ENCODE results near the gene NRG3.

NRG3 gene

DNA sequence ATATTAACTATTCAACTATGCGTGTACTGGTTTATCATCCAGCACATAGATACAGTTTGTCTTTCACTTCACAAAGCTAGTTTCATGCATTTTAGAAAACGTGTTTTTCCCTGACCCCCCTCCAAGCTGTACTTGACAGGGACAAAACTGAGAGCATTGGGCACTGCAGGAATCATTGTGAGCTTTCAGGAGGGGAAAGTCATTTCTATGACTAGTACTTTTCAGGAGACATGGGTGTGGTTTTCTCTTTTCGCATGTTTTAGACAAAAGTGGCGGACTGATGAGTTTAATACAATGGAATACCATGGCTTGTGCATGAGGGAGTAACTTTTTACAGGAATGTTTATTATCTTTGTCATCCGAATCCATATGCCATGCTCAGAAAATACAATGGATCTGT is 42.7 kb downstream of the NRG3 start:
- DNase-seq (ENCODE audit: low read depth, low spot score) = no peak
- Histone ChIP-seq H3K27ac (no peak overlapping the region), H3K9ac (ENCODE audit: insufficient read length) (no peak overlapping the region), H3K9me3 (ENCODE audit: low read depth, low read length) (no peaks in the 10 kb centered on the region), H3K4me3 (no peak overlapping the region), H3K36me3 (ENCODE audit: insufficient read depth, low read length) (no peaks in the 10 kb centered on the region)
- TF ChIP-seq POLR2AphosphoS5 (IDR thresholded peaks at IDR 0.05; ENCODE audit: borderline replicate concordance, low read depth, low read length) (no peak), EZH2 (IDR thresholded peaks at IDR 0.05) (no peak), FOXP2 (optimal IDR thresholded peaks at IDR 0.05; ENCODE audit: control extremely low read depth, extremely low read length, insufficient read depth) (no peak)

GRCh38 chr10:81918766-81919165 is 43.8 kb downstream of the NRG3 start:
- no peak overlapping the region for H3K4me3 ChIP-seq
- H3K9ac ChIP-seq (ENCODE audit: insufficient read length) = no peak overlapping the region
- DNase-seq (ENCODE audit: low read depth, low spot score) = no peak
- no peaks in the 10 kb centered on the region for H3K36me3 ChIP-seq (ENCODE audit: insufficient read depth, low read length)
- TF ChIP-seq POLR2AphosphoS5 (IDR thresholded peaks at IDR 0.05; ENCODE audit: borderline replicate concordance, low read depth, low read length) = no peak
- TF ChIP-seq EZH2 (IDR thresholded peaks at IDR 0.05) = no peak
- TF ChIP-seq FOXP2 (optimal IDR thresholded peaks at IDR 0.05; ENCODE audit: control extremely low read depth, extremely low read length, insufficient read depth) = no peak
- no peaks in the 10 kb centered on the region for H3K9me3 ChIP-seq (ENCODE audit: low read depth, low read length)
- no peak overlapping the region for H3K27ac ChIP-seq

DNA sequence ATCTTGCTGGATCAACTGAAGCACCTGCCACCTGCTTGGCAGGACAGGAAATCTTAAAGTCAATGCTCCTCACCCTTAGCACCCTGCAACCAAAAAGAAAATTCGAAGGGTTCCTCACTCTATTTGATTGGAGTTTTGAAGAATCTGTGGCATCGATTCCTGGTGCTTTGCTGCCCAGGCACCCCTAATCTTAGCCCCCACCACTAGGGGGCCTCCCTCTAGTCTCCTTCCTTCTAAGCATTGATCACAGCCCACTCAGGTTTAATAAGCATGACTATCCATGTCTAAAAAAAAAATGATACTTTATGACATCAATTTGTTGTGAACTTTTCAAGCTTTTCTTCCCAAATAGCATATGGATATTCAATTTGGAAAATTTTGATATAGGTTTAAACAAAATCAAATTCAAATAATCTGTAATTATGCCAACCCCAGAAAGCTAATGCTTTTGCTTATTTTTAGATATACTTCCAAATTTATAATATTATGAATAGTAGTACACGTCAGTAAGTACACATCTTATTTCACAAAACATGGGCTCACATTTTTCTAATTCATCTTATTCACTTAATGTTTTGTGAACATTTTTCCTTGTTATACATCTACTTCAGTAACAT is 45.3 kb downstream of the NRG3 start:
- no peaks in the 10 kb centered on the region for H3K9me3 ChIP-seq (ENCODE audit: low read depth, low read length)
- no peak overlapping the region for H3K27ac ChIP-seq
- no peak overlapping the region for H3K9ac ChIP-seq (ENCODE audit: insufficient read length)
- H3K36me3 ChIP-seq (ENCODE audit: insufficient read depth, low read length) = no peaks in the 10 kb centered on the region
- no peak for DNase-seq (ENCODE audit: low read depth, low spot score)
- no peak for TF ChIP-seq POLR2AphosphoS5 (IDR thresholded peaks at IDR 0.05; ENCODE audit: borderline replicate concordance, low read depth, low read length)
- TF ChIP-seq FOXP2 (optimal IDR thresholded peaks at IDR 0.05; ENCODE audit: control extremely low read depth, extremely low read length, insufficient read depth) = no peak
- no peak for TF ChIP-seq EZH2 (IDR thresholded peaks at IDR 0.05)
- no peak overlapping the region for H3K4me3 ChIP-seq

- Histone ChIP-seq H3K9me3 (ENCODE audit: low read depth, low read length) (no peaks in the 10 kb centered on the region), H3K36me3 (ENCODE audit: insufficient read depth, low read length) (no peaks in the 10 kb centered on the region)
Measured at GRCh38 chr10:81928119-81928518, 53.1 kb downstream of the NRG3 start.

GRCh38 chr10:81943583-81943982 is 68.6 kb downstream of the NRG3 start:
- no peak overlapping the region for H3K27ac ChIP-seq
- no peak for TF ChIP-seq FOXP2 (optimal IDR thresholded peaks at IDR 0.05; ENCODE audit: control extremely low read depth, extremely low read length, insufficient read depth)
- no peak for TF ChIP-seq EZH2 (IDR thresholded peaks at IDR 0.05)
- TF ChIP-seq POLR2AphosphoS5 (IDR thresholded peaks at IDR 0.05; ENCODE audit: borderline replicate concordance, low read depth, low read length) = no peak
- H3K36me3 ChIP-seq (ENCODE audit: insufficient read depth, low read length) = no peaks in the 10 kb centered on the region
- no peak for DNase-seq (ENCODE audit: low read depth, low spot score)
- no peak overlapping the region for H3K9ac ChIP-seq (ENCODE audit: insufficient read length)
- no peaks in the 10 kb centered on the region for H3K9me3 ChIP-seq (ENCODE audit: low read depth, low read length)
- H3K4me3 ChIP-seq = no peak overlapping the region

More at GRCh38 chr10:81928119-81928518, 53.1 kb downstream of the NRG3 start:
- no peak overlapping the region for H3K4me3 ChIP-seq
- TF ChIP-seq FOXP2 (optimal IDR thresholded peaks at IDR 0.05; ENCODE audit: control extremely low read depth, extremely low read length, insufficient read depth) (no peak), POLR2AphosphoS5 (IDR thresholded peaks at IDR 0.05; ENCODE audit: borderline replicate concordance, low read depth, low read length) (no peak), EZH2 (IDR thresholded peaks at IDR 0.05) (no peak)
- no peak overlapping the region for H3K9ac ChIP-seq (ENCODE audit: insufficient read length)
- H3K27ac ChIP-seq = no peak overlapping the region
- no peak for DNase-seq (ENCODE audit: low read depth, low spot score)

DNA sequence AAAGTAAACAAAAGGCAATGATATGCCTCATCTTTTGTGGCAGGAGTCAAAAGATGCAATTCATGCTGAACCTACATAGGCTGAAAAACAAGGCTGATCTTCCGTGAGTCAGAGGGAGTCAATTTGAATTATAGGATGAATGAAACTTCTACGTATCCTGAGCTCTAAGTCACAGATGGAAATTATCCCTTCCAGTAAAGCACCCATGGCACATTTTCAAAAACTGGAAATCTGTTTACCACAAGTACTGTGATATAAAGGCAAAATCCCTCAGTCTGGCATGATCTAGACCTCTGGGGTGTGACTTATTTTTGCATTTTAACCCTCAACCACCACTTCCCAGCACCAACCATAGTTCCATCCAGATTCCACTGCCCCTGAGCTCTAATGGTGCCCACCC is 69.6 kb downstream of the NRG3 start:
- no peak overlapping the region for H3K27ac ChIP-seq
- no peak for TF ChIP-seq FOXP2 (optimal IDR thresholded peaks at IDR 0.05; ENCODE audit: control extremely low read depth, extremely low read length, insufficient read depth)
- no peaks in the 10 kb centered on the region for H3K36me3 ChIP-seq (ENCODE audit: insufficient read depth, low read length)
- no peak overlapping the region for H3K4me3 ChIP-seq
- DNase-seq (ENCODE audit: low read depth, low spot score) = no peak
- H3K9ac ChIP-seq (ENCODE audit: insufficient read length) = no peak overlapping the region
- no peaks in the 10 kb centered on the region for H3K9me3 ChIP-seq (ENCODE audit: low read depth, low read length)

GRCh38 chr10:81949283-81949682 is 74.3 kb downstream of the NRG3 start:
- Histone ChIP-seq H3K36me3 (ENCODE audit: insufficient read depth, low read length) (no peaks in the 10 kb centered on the region), H3K4me3 (no peak overlapping the region), H3K27ac (no peak overlapping the region), H3K9me3 (ENCODE audit: low read depth, low read length) (no peaks in the 10 kb centered on the region), H3K9ac (ENCODE audit: insufficient read length) (no peak overlapping the region)
- no peak for DNase-seq (ENCODE audit: low read depth, low spot score)
- no peak for TF ChIP-seq EZH2 (IDR thresholded peaks at IDR 0.05)
- TF ChIP-seq FOXP2 (optimal IDR thresholded peaks at IDR 0.05; ENCODE audit: control extremely low read depth, extremely low read length, insufficient read depth) = no peak
- TF ChIP-seq POLR2AphosphoS5 (IDR thresholded peaks at IDR 0.05; ENCODE audit: borderline replicate concordance, low read depth, low read length) = no peak

DNA sequence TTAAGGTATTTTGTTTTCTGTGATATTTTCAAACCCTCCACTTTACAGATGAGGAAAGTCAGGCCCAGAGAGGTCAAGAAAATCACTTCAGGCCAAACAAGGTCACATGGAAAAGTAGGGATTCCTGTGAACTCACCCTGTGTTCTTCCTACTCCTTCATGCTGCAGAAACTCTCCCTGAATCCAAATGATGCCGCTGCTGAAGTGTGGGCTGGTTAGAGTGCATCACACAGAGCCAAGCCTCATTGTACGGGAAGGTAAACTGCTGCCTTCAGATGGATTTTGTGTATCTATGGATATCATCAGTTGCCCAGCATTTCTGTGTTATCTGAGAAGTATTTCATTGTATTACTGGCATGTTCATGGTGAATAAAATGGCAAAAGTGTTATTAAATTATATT is 75.4 kb downstream of the NRG3 start:
- H3K9me3 ChIP-seq (ENCODE audit: low read depth, low read length) = no peaks in the 10 kb centered on the region
- H3K27ac ChIP-seq = no peak overlapping the region
- no peak overlapping the region for H3K4me3 ChIP-seq
- no peak overlapping the region for H3K9ac ChIP-seq (ENCODE audit: insufficient read length)
- no peak for DNase-seq (ENCODE audit: low read depth, low spot score)
- no peak for TF ChIP-seq EZH2 (IDR thresholded peaks at IDR 0.05)
- TF ChIP-seq POLR2AphosphoS5 (IDR thresholded peaks at IDR 0.05; ENCODE audit: borderline replicate concordance, low read depth, low read length) = no peak
- TF ChIP-seq FOXP2 (optimal IDR thresholded peaks at IDR 0.05; ENCODE audit: control extremely low read depth, extremely low read length, insufficient read depth) = no peak
- no peaks in the 10 kb centered on the region for H3K36me3 ChIP-seq (ENCODE audit: insufficient read depth, low read length)

DNA sequence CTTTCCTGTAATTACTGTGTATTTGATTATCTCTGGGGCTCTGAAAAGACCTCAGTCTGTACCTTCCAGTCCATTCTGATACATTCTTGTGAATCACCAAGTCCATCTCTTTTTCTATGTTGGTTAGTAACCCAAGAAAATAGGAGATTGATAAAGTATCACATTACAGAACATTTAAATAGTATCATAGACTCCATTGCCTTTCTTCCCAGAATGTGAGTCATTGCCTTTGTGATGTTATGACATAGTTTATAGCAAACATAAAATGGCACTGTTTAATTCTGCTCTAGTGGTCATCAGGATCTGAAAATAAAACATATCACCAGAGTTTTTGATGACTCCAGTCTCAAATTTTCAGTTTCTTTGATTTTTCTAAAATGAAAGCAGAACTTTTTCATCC is 78.4 kb downstream of the NRG3 start:
- DNase-seq (ENCODE audit: low read depth, low spot score) = no peak
- no peak overlapping the region for H3K27ac ChIP-seq
- no peak overlapping the region for H3K4me3 ChIP-seq
- TF ChIP-seq POLR2AphosphoS5 (IDR thresholded peaks at IDR 0.05; ENCODE audit: borderline replicate concordance, low read depth, low read length) = no peak
- no peak for TF ChIP-seq EZH2 (IDR thresholded peaks at IDR 0.05)
- no peak for TF ChIP-seq FOXP2 (optimal IDR thresholded peaks at IDR 0.05; ENCODE audit: control extremely low read depth, extremely low read length, insufficient read depth)
- no peak overlapping the region for H3K9ac ChIP-seq (ENCODE audit: insufficient read length)
- H3K9me3 ChIP-seq (ENCODE audit: low read depth, low read length) = no peaks in the 10 kb centered on the region
- H3K36me3 ChIP-seq (ENCODE audit: insufficient read depth, low read length) = no peaks in the 10 kb centered on the region

Data from SK-N-MC (cell line).